ENCODE measurements around the gene ATP5ME. TPM values are rescaled to one million over a fixed set of nuclear protein-coding genes. Genes with fewer than 3 reads are reported as not detected.
"Not testable (repeated sequence)": the region's sequence is repeated elsewhere in the genome, so short reads cannot be mapped to it uniquely, and the experiment has no call there.

The ATP5ME gene
- total RNA-seq, 1 experiment from 2014 or later: 87.6 TPM

DNA sequence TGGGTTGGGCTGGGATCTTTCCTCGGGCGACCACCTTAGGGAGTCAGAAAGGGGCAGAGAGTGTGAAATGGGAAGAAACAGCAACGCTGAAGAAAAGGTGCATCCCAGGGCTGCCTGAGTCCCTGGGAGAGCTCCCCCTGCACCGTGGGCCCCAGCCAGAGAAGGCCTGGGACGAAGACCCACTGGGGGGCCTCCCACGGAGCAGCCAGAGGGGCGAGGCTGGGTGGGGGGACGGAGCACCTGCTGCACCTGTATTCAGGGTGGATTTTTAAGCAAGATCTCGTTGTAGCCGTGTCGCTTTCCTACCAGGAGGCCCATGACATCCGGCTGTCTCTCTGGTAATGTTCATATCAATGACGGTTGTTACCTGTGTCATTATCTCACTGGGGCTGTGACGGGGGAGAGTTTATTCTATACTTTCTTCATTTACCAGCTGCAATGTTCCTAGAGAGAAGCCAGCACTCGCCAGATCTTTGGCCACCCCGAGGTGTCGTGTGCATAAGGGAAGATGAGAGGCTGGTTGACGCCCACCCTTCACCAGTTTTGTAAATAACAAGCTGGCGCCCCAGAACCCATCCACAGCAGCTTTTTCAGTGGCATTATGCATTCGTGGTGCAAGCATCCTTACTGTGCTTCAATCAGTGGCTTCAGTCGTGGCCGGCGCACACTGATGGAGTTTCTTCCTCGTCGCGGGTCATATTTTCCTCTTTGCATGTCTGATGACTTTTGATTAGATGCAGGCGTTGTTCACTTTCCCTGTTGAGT, 25.9 kb upstream of the ATP5ME start:
- H3K27ac ChIP-seq: no peak overlapping the region
- H3K4me3 ChIP-seq: no peak overlapping the region
- DNase-seq (ENCODE audit: low read depth in 1 of 2, low spot score in 2 of 2): no peak
- no peaks in the 10 kb centered on the region for H3K4me1 ChIP-seq (replicated peaks)
- no peaks in the 10 kb centered on the region for H3K27me3 ChIP-seq (replicated peaks)
- no peaks in the 10 kb centered on the region for H3K36me3 ChIP-seq
- H3K9me3 ChIP-seq (replicated peaks): no peaks in the 10 kb centered on the region

DNA sequence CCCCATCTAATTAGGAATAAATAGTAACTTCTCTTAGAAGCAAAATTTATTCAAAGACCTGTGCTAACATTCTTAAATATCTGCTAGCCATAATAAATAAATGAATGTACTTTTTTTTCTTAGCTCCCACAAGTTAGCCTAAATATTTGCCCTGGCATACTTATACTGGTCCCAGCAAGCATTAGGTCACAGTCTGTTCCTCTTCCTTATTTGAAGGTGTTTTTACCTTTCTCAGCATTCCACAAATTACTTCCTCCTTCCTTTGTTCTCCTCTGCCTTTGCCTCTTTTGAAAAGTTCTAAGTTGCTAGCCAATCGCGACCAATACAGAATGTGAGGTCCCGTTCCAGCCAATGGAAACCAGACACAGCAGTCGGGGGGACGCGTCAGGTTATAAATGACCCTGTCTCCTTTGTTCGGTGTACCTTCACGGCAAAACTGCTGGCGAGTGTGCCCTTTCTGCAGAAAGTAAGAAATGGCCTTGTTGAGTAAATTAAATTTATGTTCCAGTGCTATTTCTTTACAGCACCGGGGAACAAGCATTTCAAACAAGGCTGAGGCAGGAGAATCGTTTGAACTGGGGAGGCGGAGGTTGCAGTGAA, 20.4 kb upstream of the ATP5ME start:
- DNase-seq (ENCODE audit: low read depth in 1 of 2, low spot score in 2 of 2); H3K4me1 ChIP-seq (replicated peaks); H3K27me3 ChIP-seq (replicated peaks); H3K27ac ChIP-seq; H3K36me3 ChIP-seq; H3K4me3 ChIP-seq; H3K9me3 ChIP-seq (replicated peaks): not testable (repeated sequence)

DNA sequence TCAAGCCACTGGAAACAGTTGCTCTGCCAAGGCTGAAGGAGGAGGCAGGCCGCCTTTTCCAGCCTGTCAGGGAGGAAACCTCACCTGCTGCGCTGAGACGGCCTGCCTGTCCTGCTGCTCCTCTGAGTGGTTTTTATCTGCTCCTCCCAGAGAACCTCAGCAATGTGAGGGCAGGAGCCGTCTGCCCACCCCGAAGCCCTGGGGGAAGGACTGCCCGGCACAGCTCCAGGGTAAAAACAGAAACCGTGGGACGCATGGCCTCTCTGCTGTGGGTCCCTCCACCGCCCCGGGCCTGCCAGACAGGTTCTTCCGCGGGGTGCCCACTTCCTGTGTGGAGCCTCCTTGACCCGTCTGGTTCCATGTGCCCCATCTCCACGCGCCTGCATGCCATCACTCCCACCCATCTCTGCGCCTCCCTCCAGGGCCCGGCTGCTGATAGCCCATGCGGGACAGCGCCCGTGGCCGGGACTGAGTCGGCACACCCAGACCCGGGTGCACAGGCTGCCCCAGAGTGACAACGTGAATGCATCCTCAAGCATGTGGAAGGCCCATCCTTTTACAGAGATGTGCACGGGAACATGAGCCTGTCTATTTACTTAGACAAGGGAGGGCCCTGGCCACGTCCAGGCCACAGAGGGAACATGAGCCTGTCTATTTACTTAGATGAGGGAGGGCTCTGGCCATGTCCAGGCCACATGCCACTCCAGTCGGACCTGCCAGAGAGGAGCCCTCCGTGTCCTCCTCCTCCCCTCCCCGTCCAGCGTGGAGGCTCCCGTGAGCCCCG, 18.9 kb upstream of the ATP5ME start:
- H3K27ac ChIP-seq: no peak overlapping the region
- no peak for DNase-seq (ENCODE audit: low read depth in 1 of 2, low spot score in 2 of 2)
- H3K36me3 ChIP-seq: no peaks in the 10 kb centered on the region
- no peaks in the 10 kb centered on the region for H3K27me3 ChIP-seq (replicated peaks)
- no peaks in the 10 kb centered on the region for H3K4me1 ChIP-seq (replicated peaks)
- no peaks in the 10 kb centered on the region for H3K9me3 ChIP-seq (replicated peaks)
- no peak overlapping the region for H3K4me3 ChIP-seq

DNA sequence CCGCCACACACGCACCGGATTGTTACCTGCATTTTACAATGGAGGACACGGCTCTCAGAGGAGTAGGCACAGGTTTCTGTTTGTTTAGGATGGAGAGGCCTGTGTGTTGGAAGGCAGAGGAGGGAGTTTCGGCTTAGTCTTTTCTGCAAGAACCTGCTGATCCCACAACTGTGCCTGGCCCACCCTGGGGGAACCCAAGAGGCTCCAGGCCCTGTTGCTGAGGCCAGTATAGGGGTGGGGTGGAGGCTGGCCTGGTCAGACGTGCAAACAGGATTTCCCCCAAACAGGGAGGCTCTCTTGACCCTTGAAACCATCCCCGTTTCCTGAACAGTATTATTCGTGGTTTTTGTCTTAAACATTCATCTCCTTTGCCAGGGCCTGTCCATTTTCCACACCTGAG, 15.6 kb upstream of the ATP5ME start:
- Histone ChIP-seq H3K27ac (no peak overlapping the region), H3K4me1 (replicated peaks) (peaks cover 7% of the 10 kb centered on the region), H3K27me3 (replicated peaks) (no peaks in the 10 kb centered on the region), H3K9me3 (replicated peaks) (no peaks in the 10 kb centered on the region), H3K36me3 (no peaks in the 10 kb centered on the region), H3K4me3 (no peak overlapping the region)
- no peak for DNase-seq (ENCODE audit: low read depth in 1 of 2, low spot score in 2 of 2)

DNA sequence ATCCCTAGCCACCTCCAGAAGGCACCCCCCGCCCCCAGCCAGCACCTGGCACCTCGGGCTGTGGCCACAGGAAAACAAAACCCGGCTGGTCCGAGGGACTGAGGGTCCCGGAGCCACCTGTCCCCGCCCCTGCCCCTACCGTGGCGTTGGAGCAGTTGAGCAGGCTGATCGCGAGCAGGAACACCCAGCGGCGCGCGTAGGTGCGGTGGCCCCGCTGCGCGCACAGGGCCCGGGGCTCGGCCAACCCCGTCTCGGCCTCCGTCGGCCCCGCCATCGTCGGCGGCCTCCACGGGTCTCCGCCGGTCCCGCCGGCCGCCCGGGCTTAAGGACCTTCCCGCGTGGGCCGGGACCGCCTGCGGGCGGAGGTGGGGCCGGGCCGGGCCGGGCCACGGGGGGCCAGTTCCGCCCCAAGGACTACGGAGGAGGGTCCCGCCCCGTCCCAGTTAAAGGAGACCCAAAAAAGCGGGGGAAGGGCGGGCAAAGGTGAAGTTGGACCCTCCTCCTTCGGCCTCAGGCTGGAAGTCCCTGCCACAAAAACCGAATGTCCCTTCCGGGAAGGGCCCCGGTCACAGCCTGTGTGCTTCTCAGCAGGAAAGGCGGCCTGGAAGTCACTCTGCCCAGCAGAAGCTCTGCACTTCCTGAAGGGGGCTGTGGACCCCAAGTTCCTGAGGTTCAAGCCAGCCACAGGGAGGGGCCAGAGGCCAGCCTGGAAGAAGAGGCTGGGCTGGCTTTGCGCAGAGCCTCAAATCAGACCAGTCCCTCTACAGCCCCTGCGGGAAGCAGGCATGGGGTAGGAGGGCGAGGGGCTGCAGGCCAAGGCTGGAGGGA, 15.0 kb upstream of the ATP5ME start, which contains the start of gene SLC49A3:
SLC49A3 (minus strand) TSS at position 298 of the 828 bp plus-strand sequence; CDS start at position 274, 24 bp downstream.
- Histone ChIP-seq H3K9me3 (replicated peaks) (no peaks in the 10 kb centered on the region), H3K36me3 (no peaks in the 10 kb centered on the region), H3K4me3 (no peak within 1 kb of the TSS), H3K4me1 (replicated peaks) (peaks cover 7% of the 10 kb centered on the region), H3K27ac (no peak within 1 kb of the TSS), H3K27me3 (replicated peaks) (no peaks in the 10 kb centered on the region)
- no peak for DNase-seq (ENCODE audit: low read depth in 1 of 2, low spot score in 2 of 2)

DNA sequence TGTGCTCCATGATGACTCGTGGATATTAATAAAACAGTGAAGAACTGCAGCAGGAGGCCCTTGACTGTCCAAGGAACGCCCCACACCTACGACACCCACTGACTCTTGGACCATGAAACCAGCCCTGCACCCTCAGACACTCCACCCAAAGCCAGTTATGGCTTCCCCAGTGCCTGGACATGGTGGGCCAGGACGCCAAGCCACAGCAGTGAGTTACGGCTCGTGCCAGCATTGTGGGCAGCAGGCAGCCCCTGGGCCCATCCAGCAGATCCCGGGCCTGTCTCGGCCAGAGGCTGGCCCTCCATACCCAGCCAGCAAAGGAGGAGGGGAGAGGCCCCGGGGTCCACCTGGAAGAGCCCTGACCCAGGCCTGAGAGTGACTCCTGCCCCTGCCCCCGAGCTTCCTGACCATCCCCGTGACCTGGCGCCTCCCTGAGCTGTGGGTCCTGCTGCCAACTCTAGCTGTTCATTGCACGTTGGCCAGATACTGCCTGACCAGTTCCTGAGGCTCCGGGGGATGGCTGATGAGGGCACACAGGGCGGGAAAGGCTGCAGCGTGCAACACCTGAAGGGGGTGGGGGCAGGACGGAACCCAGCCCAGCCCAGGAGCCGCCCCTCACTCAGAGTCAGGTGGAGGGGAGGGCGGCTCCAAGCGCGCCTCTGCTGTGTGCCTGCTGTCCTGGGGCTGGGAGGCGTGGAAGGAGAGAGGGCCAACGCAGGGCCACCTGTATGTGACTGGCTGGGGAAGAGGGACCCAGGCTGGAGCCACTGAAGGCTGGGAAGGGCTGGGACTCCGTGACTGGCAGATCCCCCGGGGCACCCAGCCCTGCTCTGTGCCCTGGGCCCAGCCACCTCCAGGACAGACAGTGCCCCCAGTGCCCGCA, 14.1 kb upstream of the ATP5ME start:
- DNase-seq (ENCODE audit: low read depth in 1 of 2, low spot score in 2 of 2): no peak
- Histone ChIP-seq H3K4me3 (no peak overlapping the region), H3K4me1 (replicated peaks) (peaks cover 7% of the 10 kb centered on the region), H3K36me3 (no peaks in the 10 kb centered on the region), H3K27ac (no peak overlapping the region), H3K9me3 (replicated peaks) (no peaks in the 10 kb centered on the region), H3K27me3 (replicated peaks) (no peaks in the 10 kb centered on the region)

DNA sequence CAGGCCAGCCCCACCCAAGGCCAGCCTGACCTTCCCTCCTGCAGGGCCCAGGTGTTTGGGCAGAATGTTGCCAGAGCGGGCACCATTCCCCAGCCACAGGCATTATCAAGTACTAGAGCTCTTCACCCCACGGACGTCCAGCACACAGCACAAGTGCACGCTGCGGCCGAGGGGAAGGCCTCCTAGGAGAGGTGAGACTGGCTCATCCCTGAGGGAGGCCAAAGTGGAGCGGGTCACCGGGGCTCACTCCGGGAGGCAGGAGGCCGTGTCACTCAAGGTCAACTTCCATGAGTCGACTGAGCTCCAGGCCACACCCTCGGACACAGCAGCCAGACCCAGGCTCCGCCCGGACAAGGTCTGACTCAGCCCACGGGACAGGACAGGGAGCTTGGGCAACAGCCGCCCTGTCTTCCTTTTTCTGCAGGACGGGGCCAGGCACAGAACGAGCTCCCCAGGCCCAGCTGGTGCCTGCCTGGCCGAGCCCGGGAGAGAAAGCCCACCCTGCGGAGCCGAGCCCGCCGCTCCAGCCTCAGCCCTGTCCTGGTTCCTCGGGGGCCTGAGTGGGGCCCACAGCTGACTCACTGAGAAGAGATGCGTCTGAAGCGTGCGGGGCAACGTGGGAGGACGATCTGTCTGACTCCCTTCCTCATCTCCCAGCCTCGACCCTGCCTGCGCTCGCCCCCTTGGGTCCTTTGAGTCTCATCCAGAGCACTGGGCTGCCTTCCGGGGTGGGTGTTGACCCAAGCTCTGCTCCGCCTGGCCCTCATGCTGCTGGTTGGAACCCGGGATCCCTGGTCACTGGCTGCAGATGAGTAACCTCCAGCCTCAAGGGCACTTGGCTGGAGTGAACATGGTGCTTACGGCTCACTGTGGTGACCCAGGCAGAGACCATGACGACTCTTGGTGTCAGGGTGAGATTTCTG, 13.2 kb upstream of the ATP5ME start:
- no peaks in the 10 kb centered on the region for H3K27me3 ChIP-seq (replicated peaks)
- peaks cover 7% of the 10 kb centered on the region for H3K4me1 ChIP-seq (replicated peaks)
- no peaks in the 10 kb centered on the region for H3K9me3 ChIP-seq (replicated peaks)
- H3K27ac ChIP-seq: no peak overlapping the region
- peak; percentile 27 to 59 for DNase-seq (ENCODE audit: low read depth in 1 of 2, low spot score in 2 of 2)
- H3K36me3 ChIP-seq: no peaks in the 10 kb centered on the region
- no peak overlapping the region for H3K4me3 ChIP-seq

DNA sequence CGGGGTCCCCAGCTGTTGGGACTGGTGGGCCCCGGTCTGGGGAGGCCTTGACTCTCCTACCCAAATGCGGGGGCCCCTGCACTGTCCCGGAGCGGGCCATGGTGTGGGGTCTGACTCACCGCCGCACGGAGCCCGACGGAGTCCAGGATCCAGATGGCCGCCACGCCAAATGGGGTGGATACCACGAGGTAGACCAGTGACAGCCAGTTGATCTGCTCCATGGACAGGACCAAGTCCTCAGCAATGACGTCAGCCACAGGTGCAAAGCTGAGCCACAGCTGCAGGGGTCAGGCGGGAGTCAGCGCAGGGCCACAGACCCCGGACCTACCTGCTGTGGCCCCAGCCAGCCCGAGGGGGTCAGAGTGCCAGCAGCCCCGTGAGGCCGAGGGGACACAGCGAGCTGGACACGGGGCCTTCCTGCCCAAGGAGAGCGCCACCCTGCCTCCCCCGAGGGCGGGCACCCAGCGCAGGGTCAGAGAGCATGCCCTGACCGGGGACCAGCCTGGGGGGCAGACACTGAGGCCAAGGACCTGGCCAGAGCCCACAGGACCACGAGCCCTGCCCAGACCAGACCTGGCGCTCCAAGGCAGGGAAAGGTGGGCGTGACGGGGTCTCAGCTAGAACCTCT, 12.5 kb upstream of the ATP5ME start:
- DNase-seq (ENCODE audit: low read depth in 1 of 2, low spot score in 2 of 2): no peak
- Histone ChIP-seq H3K36me3 (no peaks in the 10 kb centered on the region), H3K9me3 (replicated peaks) (no peaks in the 10 kb centered on the region), H3K4me1 (replicated peaks) (peaks cover 7% of the 10 kb centered on the region), H3K27ac (no peak overlapping the region), H3K4me3 (no peak overlapping the region), H3K27me3 (replicated peaks) (no peaks in the 10 kb centered on the region)

DNA sequence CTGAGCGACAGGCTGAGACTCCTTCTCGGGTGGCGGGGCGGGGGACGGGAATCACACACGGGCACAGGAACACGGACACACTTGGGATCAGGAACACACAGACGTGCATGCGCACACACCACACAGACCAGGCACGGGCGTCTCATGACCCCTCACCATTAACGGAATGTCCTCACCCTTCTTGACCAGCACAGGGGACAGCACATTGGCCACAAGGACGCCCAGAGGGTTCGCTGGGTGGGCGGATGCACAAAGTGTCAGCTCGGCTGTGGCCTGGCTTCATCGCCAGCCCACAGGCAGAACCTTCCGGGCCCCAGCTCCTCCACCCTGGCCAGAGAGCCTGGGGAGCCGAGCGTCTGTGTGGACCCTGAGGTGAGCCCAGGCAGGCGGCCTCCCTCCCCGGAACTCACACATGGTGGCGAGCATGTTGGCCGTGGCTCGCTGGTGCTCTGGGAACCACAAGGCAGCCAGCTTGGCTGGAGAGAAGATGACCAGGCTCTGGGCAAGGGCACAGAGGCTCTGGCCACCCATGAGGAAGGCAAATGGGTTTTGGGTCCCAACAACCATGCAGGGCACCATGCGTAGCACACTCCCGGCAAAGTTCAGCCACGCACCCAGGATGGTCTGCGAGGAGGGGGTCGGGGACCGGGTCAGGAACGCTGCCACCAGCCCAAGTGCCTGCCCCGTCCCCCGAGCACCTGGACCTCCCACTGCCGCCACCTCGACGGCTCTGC, 11.8 kb upstream of the ATP5ME start:
- peaks cover 8% of the 10 kb centered on the region for H3K4me1 ChIP-seq (replicated peaks)
- no peaks in the 10 kb centered on the region for H3K36me3 ChIP-seq
- H3K27ac ChIP-seq: no peak overlapping the region
- no peaks in the 10 kb centered on the region for H3K27me3 ChIP-seq (replicated peaks)
- H3K9me3 ChIP-seq (replicated peaks): no peaks in the 10 kb centered on the region
- no peak for DNase-seq (ENCODE audit: low read depth in 1 of 2, low spot score in 2 of 2)
- no peak overlapping the region for H3K4me3 ChIP-seq

DNA sequence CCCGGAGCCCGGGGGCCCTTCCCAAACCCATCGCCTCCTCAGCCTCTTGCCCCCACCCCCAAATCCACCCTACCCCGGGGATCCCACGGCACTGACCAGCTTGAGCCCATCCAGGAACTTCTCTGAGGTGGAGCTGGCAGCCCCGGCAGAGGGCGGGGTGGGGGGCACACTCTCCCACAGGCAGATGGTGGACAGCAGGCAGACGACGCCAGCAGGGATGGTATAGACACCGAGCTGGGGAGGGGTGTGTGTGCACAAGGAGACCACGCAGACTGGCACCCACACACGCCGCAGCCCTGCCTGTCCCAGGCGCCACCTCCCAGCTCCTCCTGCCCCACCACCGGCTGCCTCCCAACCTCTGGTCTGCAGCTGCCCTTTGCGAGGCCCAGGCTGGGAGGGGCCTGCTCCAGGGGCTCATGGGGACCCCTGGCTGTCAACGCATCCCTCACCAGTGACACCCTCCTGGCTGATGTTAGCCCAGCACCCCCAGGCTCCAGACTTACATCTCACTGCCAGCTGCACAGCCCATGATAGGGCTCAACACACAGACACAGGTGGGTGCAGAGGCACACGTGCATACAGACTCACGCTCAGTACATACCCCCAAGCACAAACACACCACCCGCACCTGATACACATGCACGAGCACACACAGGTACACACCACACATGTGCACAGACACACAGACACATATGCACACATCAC, 10.7 kb upstream of the ATP5ME start:
- no peaks in the 10 kb centered on the region for H3K27me3 ChIP-seq (replicated peaks)
- no peaks in the 10 kb centered on the region for H3K36me3 ChIP-seq
- H3K4me1 ChIP-seq (replicated peaks): peaks cover 12% of the 10 kb centered on the region
- DNase-seq (ENCODE audit: low read depth in 1 of 2, low spot score in 2 of 2): no peak
- H3K4me3 ChIP-seq: no peak overlapping the region
- no peak overlapping the region for H3K27ac ChIP-seq
- H3K9me3 ChIP-seq (replicated peaks): no peaks in the 10 kb centered on the region

Data from SJSA1 (cell line).